MM.1S (cell line): ENCODE data around the gene TSPOAP1.

ENCODE experiments used
- DNase-seq: peaks from one replicate; pipeline ENCODE4 v3.0.0-alpha.2; 2015
- H2AFZ ChIP-seq: fragments of 300-600 bp; sonication (generic); 2 replicates; pipeline ENCODE4 v1.6.0; 2016; ENCODE audit warnings: antibody characterized with exemption, low read length
- H3F3A ChIP-seq: fragments of 300-600 bp; sonication (generic); 2 replicates; pipeline ENCODE4 v1.6.1; 2016; ENCODE audit warnings: mild to moderate bottlenecking, antibody characterized with exemption, low read length, moderate library complexity, mixed read lengths; ENCODE audit not compliant: insufficient read depth
- H3K27ac ChIP-seq: fragments of 300-600 bp; sonication (generic); 2 replicates; pipeline ENCODE4 v1.5.1; 2016; ENCODE audit warnings: mild to moderate bottlenecking, low read length
- H3K27me3 ChIP-seq: fragments of 300-600 bp; sonication (generic); replicated peaks from 2 replicates; pipeline ENCODE4 v1.6.0; 2016; ENCODE audit warnings: low read length; ENCODE audit not compliant: insufficient read depth
- H3K36me3 ChIP-seq: fragments of 300-600 bp; sonication (generic); replicated peaks from 2 replicates; pipeline ENCODE4 v1.6.1; 2016; ENCODE audit warnings: mild to moderate bottlenecking, low read length, mixed read lengths; ENCODE audit not compliant: insufficient read depth
- H3K4me1 ChIP-seq: fragments of 300-600 bp; sonication (generic); 2 replicates; pipeline ENCODE4 v1.6.1; 2016; ENCODE audit warnings: low read length, mixed read lengths
- H3K4me2 ChIP-seq: fragments of 300-600 bp; sonication (generic); 2 replicates; pipeline ENCODE4 v1.6.0; 2016; ENCODE audit warnings: low read depth, low read length
- H3K4me3 ChIP-seq: fragments of 300-600 bp; sonication (generic); 2 replicates; pipeline ENCODE4 v1.5.1; 2016; ENCODE audit warnings: low read length, mixed read lengths
- H3K79me2 ChIP-seq: fragments of 300-600 bp; sonication (generic); 2 replicates; pipeline ENCODE4 v1.6.1; 2016; ENCODE audit warnings: mixed run types, low read length, mixed read lengths
- H3K9ac ChIP-seq: fragments of 300-600 bp; sonication (generic); 2 replicates; pipeline ENCODE4 v1.6.1; 2016; ENCODE audit warnings: low read length, mixed read lengths
- H3K9me2 ChIP-seq: fragments of 300-600 bp; sonication (generic); replicated peaks from 2 replicates; pipeline ENCODE4 v1.6.1; 2016; ENCODE audit warnings: mild to moderate bottlenecking, low read length, mixed read lengths; ENCODE audit not compliant: insufficient read depth
- H3K9me3 ChIP-seq: fragments of 300-600 bp; sonication (generic); replicated peaks from 2 replicates; pipeline ENCODE4 v1.6.1; 2016; ENCODE audit warnings: mild to moderate bottlenecking, low read length, mixed read lengths; ENCODE audit not compliant: insufficient read depth
- H4K20me1 ChIP-seq: fragments of 300-600 bp; sonication (generic); 2 replicates; pipeline ENCODE4 v1.6.1; 2016; ENCODE audit warnings: mild to moderate bottlenecking, low read length, moderate library complexity, mixed read lengths; ENCODE audit not compliant: insufficient read depth
- EZH2 ChIP-seq: fragments of 300-600 bp; sonication (generic); optimal IDR thresholded peaks from 2 replicates; pipeline ENCODE3; 2017; ENCODE audit warnings: low read depth, mild to moderate bottlenecking, antibody characterized with exemption, low read length, mixed read lengths
- EZH2phosphoT487 ChIP-seq: fragments of 300-600 bp; sonication (generic); IDR thresholded peaks from 2 replicates; pipeline ENCODE4 v1.6.1; 2018; ENCODE audit warnings: antibody characterized with exemption, low read length
- TF ChIP-seq, protein P1 (sequence below): fragments of 300-600 bp; sonication (generic); IDR thresholded peaks from 2 replicates; pipeline ENCODE4 v1.5.1; 2016; ENCODE audit warnings: antibody characterized with exemption, low read length, mixed read lengths

Gene TSPOAP1

DNA sequence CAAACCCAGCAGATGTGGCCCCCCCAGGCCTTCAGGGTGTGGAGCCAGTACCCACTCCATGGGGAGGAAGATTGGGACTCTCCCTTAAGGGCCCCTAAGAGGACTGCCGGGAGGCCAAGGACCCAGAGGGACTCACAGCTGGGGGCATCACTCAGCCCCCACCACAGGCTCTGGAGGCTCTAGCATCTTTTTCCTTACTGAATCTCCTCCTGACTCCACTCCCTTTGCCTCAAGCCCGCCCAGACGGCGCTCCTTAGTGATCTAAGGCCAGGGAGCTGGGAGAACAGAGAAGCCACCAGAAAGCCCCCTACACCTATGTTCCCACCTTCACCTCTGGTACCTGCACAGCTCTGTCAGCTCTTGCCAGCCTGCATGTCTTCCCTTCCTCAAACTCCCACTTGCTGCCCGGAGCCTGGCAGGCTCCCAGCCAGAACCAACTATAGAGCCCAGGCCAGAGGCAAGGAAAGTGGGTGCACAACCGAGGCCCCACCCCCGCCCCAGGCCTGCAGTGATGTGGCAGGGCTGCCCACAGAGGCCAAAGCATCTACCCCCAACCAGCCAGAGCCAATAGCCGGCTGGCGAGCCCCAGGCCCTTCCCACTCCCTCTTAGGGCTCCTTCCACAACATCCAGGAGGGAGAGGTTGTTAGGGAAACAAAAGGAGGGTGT is 25.5 kb downstream of the TSPOAP1 start:
- Histone ChIP-seq H3K79me2 (no peaks in the 10 kb centered on the region), H3F3A (peaks cover 10% of the 10 kb centered on the region), H3K27ac (no peak overlapping the region), H3K36me3 (no peaks in the 10 kb centered on the region), H3K9ac (no peak overlapping the region), H3K9me3 (no peaks in the 10 kb centered on the region), H3K9me2 (no peaks in the 10 kb centered on the region), H3K27me3 (no peaks in the 10 kb centered on the region), H3K4me2 (no peak overlapping the region), H3K4me1 (peaks cover 22% of the 10 kb centered on the region), H2AFZ (no peak overlapping the region), H3K4me3 (no peak overlapping the region), H4K20me1 (no peaks in the 10 kb centered on the region)
- DNase-seq, result no peak
- TF ChIP-seq EZH2phosphoT487, result no peak
- TF ChIP-seq, protein P1, sequence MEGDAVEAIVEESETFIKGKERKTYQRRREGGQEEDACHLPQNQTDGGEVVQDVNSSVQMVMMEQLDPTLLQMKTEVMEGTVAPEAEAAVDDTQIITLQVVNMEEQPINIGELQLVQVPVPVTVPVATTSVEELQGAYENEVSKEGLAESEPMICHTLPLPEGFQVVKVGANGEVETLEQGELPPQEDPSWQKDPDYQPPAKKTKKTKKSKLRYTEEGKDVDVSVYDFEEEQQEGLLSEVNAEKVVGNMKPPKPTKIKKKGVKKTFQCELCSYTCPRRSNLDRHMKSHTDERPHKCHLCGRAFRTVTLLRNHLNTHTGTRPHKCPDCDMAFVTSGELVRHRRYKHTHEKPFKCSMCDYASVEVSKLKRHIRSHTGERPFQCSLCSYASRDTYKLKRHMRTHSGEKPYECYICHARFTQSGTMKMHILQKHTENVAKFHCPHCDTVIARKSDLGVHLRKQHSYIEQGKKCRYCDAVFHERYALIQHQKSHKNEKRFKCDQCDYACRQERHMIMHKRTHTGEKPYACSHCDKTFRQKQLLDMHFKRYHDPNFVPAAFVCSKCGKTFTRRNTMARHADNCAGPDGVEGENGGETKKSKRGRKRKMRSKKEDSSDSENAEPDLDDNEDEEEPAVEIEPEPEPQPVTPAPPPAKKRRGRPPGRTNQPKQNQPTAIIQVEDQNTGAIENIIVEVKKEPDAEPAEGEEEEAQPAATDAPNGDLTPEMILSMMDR, result no peak
- TF ChIP-seq EZH2, result no peak

DNA sequence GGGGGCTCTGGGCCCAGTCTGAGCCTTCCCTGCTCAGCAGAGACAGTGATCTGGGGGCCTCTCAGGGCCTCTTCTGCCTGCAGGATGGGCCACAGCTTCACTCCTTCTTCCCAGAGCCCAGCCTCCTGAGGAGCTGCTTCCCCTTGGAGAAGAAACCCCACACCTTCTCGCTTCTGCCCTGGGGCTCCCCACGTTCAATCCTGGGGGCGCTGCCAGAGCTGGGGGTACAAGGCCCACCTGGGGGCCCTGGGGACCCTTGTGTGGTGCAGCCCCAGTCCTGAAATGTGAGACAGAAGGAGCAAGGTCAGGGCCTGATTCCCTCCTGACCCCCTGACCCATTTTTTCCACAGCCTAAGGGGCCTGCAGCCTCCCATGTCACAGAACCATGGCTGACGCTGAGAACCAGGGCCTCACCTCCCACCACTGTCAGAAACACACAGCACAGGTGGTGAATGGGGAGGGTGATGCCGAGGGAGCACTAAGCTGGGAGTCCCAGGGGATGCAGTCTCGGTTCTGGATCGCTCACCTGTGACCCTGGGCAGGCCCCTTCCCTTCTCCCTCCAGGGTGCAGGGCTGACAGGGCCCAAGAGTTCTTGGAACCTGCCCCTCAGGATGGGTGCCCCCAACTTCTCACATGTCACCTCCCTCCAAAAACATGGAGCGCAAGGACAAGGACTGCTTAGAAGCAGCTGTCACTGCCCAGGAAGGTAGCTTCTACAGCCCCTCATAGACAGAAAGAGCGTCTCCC is 26.2 kb downstream of the TSPOAP1 start:
- Histone ChIP-seq H2AFZ (no peak overlapping the region), H4K20me1 (no peaks in the 10 kb centered on the region), H3K36me3 (no peaks in the 10 kb centered on the region), H3K27me3 (no peaks in the 10 kb centered on the region), H3K4me2 (no peak overlapping the region), H3F3A (peaks cover 10% of the 10 kb centered on the region), H3K9ac (no peak overlapping the region), H3K27ac (no peak overlapping the region), H3K79me2 (no peaks in the 10 kb centered on the region), H3K4me3 (no peak overlapping the region), H3K9me3 (no peaks in the 10 kb centered on the region), H3K9me2 (no peaks in the 10 kb centered on the region), H3K4me1 (peaks cover 22% of the 10 kb centered on the region)
- no peak for TF ChIP-seq EZH2phosphoT487
- TF ChIP-seq EZH2, result no peak
- TF ChIP-seq, protein P1, result no peak
- no peak for DNase-seq

DNA sequence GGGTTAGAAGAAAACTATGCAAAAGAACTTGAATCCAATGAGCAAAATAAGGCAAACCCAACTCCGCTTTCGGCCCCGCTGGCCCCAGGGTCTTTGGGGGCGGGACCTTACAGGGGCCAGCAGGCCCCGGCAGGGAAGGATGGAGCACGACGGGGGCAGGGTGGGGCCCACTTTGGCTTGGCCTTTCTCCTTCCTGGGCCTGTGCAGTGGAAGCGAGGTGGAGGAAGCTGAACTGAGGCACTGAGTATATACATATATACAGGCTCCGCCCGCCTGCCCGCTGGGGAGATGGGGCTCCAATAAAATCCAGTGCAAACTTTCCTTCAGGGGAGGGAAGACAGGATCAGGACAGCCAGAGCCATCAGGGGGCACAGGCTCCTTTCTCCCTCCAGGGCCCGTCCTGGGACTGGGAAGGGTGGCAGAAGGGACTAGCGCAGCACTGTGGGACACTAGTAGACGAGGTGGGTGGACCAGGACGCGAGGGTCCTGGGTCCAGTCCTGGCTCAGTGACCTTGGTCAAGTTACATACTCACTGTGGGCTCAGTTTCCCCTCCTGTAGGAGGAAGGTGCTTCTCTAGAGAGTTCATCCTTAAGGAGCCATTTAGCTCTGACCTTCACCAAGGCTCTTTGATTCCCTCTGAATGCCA is 27.0 kb downstream of the TSPOAP1 start:
- H3K9ac ChIP-seq, result no peak overlapping the region
- H3K4me2 ChIP-seq, result no peak overlapping the region
- no peaks in the 10 kb centered on the region for H3K9me2 ChIP-seq
- H3F3A ChIP-seq, result peaks cover 10% of the 10 kb centered on the region
- H2AFZ ChIP-seq, result no peak overlapping the region
- peaks cover 22% of the 10 kb centered on the region for H3K4me1 ChIP-seq
- H3K36me3 ChIP-seq, result no peaks in the 10 kb centered on the region
- no peak overlapping the region for H3K4me3 ChIP-seq
- H3K27me3 ChIP-seq, result no peaks in the 10 kb centered on the region
- no peaks in the 10 kb centered on the region for H3K79me2 ChIP-seq
- H3K9me3 ChIP-seq, result no peaks in the 10 kb centered on the region
- H4K20me1 ChIP-seq, result no peaks in the 10 kb centered on the region
- TF ChIP-seq, protein P1, result no peak
- TF ChIP-seq EZH2, result no peak
- no peak for TF ChIP-seq EZH2phosphoT487
- no peak overlapping the region for H3K27ac ChIP-seq
- DNase-seq, result no peak
